Right lobe of liver (tissue), 6 donors: ENCODE results near the gene KCTD14. TPM values are rescaled to one million over a fixed set of nuclear protein-coding genes. Genes with fewer than 3 reads are reported as not detected.

ENCODE experiments used
- ATAC-seq, 4 donors: fragments of 200-7000 bp; cut with Tn5 transposase; one replicate each; pipeline ENCODE4 v1.9.1; 2020; ENCODE audit warnings: mild to moderate bottlenecking in 4 of 4, moderate library complexity in 4 of 4
- DNase-seq, 3 donors: peaks; one replicate each; pipeline ENCODE4 v3.0.0-alpha.2; 2020
- H3K27ac ChIP-seq, 3 donors: fragments of 200-600 bp; one replicate each; pipeline ENCODE4 v1.8.0; 2022
- H3K27me3 ChIP-seq, 2 donors: fragments of 200-600 bp; one replicate each; pipeline ENCODE4 v1.8.0; 2022
- H3K36me3 ChIP-seq, 4 donors: fragments of 200-600 bp; sonication (generic) in 1 of 4; one replicate each; pipeline versions ENCODE4 v1.5.1 to v1.8.0; 2017 to 2022; ENCODE audit warnings: control low read depth in 1 of 4
- H3K4me1 ChIP-seq, 4 donors: fragments of 200-600 bp; sonication (generic) in 1 of 4; one replicate each; pipeline versions ENCODE4 v1.5.1 to v1.8.0; 2017 to 2022; ENCODE audit warnings: control low read depth in 1 of 4
- H3K4me3 ChIP-seq, 3 donors: fragments of 200-600 bp; one replicate each; pipeline ENCODE4 v1.8.0; 2022
- H3K9me3 ChIP-seq, 4 donors: fragments of 200-600 bp; sonication (generic) in 1 of 4; one replicate each; pipeline versions ENCODE4 v1.5.1 to v1.8.0; 2017 to 2022; ENCODE audit warnings: control low read depth in 1 of 4
- POLR2A ChIP-seq: fragments of 450-650 bp; IDR thresholded peaks from one replicate; pipeline ENCODE4 v1.6.1; 2017; ENCODE audit warnings: antibody characterized with exemption, mild to moderate bottlenecking
- WGBS: methylation state at CpG from one replicate; pipeline ENCODE4 v1.1.6; 2018; ENCODE audit warnings: low coverage, low lambda C conversion rate; ENCODE audit not compliant: insufficient coverage; ENCODE audit errors: missing lambda C conversion rate; 5-methylcytosine and 5-hydroxymethylcytosine counted together
- intact Hi-C, 2 donors: fragments of 100-400 bp; cut with DNase I; formaldehyde crosslinking; loops; one replicate each; pipeline versions ENCODE4 v1.11.2 to v1.14.1; 2022
- total RNA-seq, 6 experiments: library from RNA; depleted of rRNA in 2 of 6; stranded (reverse); fragments of >200 nt in 2 of 6; fragmentation: NEBNext Ultra II Directional in 3 of 6; extraction: Animal tissue kit (Norgen Biotek cat#: 25700) in 3 of 6; gene quantifications; one replicate each; pipeline versions ENCODE4 v1.1.0 to v1.2.4, GENCODE V29; 2016 to 2023
- TF ChIP-seq, protein P1 (sequence below), 4 donors: fragments of 200-600 bp in 3 of 4; fragments of 450-650 bp in 1 of 4; IDR thresholded peaks; one replicate each; pipeline versions ENCODE4 v1.5.1 to v1.8.0; 2016 to 2022; ENCODE audit warnings: antibody characterized with exemption in 4 of 4, mild to moderate bottlenecking in 2 of 4
- donor health status: DM: no; HTN: yes; CAD: no.
- donor health status: DM: no; HTN: no; CAD: no.
- donor health status: DM: no; HTN: no; CAD: no.
- donor health status: DM: no; HTN: yes; CAD: no.
- donor health status: DM: no; HTN: yes; CAD: no.

Gene KCTD14
- total RNA-seq, 6 experiments from 2014 or later = 4.8 to 12.1 (median 6.3) TPM

DNA sequence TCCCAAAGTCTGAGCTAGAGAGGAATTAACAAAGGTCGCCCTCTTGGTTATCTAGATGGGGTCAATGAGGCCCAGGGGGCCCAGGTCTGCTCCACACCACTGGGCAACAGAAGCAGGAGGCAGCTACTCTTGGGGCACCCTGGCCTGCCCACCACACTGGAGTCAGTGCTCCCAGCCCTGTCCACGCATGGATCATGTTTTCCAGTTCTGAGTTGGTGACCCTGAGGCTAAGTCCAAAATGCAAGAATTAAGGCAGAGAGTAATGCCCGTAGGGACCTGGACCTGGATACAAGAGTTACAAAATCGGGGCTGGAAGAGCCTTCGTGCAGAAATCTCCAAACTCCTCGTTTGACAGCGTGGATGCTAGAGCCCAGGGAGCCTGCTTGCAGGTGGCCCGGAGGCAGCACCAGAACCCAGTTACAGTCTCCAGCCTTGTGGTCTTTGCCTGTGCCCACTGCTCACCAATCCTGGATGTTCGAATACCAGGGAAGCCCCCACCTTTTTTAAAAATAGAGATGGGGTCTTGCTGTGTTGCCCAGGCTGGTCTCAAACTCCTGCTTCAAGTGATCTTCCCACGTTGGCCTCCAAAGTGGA, 34.5 kb upstream of the KCTD14 start:
- TF ChIP-seq POLR2A = no peak
- TF ChIP-seq, protein P1, sequence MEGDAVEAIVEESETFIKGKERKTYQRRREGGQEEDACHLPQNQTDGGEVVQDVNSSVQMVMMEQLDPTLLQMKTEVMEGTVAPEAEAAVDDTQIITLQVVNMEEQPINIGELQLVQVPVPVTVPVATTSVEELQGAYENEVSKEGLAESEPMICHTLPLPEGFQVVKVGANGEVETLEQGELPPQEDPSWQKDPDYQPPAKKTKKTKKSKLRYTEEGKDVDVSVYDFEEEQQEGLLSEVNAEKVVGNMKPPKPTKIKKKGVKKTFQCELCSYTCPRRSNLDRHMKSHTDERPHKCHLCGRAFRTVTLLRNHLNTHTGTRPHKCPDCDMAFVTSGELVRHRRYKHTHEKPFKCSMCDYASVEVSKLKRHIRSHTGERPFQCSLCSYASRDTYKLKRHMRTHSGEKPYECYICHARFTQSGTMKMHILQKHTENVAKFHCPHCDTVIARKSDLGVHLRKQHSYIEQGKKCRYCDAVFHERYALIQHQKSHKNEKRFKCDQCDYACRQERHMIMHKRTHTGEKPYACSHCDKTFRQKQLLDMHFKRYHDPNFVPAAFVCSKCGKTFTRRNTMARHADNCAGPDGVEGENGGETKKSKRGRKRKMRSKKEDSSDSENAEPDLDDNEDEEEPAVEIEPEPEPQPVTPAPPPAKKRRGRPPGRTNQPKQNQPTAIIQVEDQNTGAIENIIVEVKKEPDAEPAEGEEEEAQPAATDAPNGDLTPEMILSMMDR (IDR thresholded peaks at IDR 0.05) = no peak
- intact Hi-C loops = no loop called here
- H3K4me1 ChIP-seq = peaks cover 0 to 62% (median 18%) of the 10 kb centered on the region in 4 donors
- DNase-seq (peak in 2 of 3 donors; percentile 61 to 77), ATAC-seq (peak; percentile 24 to 67 (median 50))
- 49% methylated on average over 5 of the region's 10 CpGs for WGBS
- no peaks in the 10 kb centered on the region for H3K9me3 ChIP-seq
- H3K27me3 ChIP-seq = no peaks in the 10 kb centered on the region
- no peak overlapping the region for H3K4me3 ChIP-seq
- peak overlapping the region in 2 of 3 donors; percentile 10 to 68 for H3K27ac ChIP-seq
- no peaks in the 10 kb centered on the region for H3K36me3 ChIP-seq

DNA sequence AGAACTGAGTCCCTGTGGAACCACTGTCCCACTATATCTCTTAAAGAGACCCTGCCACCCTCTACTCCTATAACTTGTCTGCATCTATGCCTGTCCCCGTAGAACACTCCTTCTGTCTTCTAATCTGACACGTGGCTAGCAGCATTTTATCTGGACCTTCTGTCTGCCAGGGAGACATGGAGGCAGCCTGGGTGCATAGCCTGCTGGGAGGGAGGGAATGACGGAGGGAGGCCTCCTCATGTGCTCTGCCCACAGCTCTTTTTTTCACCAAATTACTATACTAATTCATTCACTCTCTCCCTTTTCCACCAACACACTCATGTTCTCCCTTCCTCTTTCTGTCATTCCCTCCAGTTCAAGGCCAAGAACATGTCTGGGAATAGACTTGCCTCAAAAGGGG, 33.0 kb upstream of the KCTD14 start:
- no peaks in the 10 kb centered on the region for H3K9me3 ChIP-seq
- no peak for TF ChIP-seq POLR2A
- TF ChIP-seq, protein P1 (IDR thresholded peaks at IDR 0.05) = no peak
- H3K36me3 ChIP-seq = no peaks in the 10 kb centered on the region
- no peak overlapping the region for H3K4me3 ChIP-seq
- peak overlapping the region in 1 of 3 donors; percentile 47 for H3K27ac ChIP-seq
- 60% methylated on average over 3 of the region's 3 CpGs for whole genome bisulfite sequencing
- peaks cover 0 to 48% (median 12%) of the 10 kb centered on the region in 4 donors for H3K4me1 ChIP-seq
- DNase-seq = no peak
- intact Hi-C loops = no loop called here
- no peak for ATAC-seq
- H3K27me3 ChIP-seq = no peaks in the 10 kb centered on the region

DNA sequence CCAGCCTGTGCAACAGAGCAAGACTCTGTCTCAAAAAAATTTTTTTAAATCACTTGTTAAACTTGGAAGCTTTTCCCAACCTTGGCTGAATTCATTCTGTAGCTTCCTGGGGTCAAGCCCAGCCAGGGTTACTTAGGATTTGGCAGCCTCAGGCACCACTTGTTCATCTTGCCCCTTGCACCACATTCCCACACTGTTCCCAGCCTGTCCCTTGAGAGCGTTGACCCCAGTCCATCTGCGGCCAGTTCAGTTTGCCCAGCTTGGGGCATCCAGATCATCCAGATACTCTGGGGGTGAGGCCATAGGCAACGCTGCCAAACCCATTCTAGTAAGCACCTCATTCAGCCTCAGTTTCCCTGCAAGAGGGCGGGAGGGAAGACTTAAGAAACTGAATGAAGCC, 31.9 kb upstream of the KCTD14 start:
- peak; percentile 73 to 85 (median 83) for ATAC-seq
- peak; percentile 60 to 87 (median 86) for DNase-seq
- H3K27me3 ChIP-seq = no peaks in the 10 kb centered on the region
- peak overlapping the region in 1 of 3 donors; percentile 13 for H3K27ac ChIP-seq
- H3K36me3 ChIP-seq = no peaks in the 10 kb centered on the region
- no peaks in the 10 kb centered on the region for H3K9me3 ChIP-seq
- no peak for TF ChIP-seq POLR2A
- TF ChIP-seq, protein P1 (IDR thresholded peaks at IDR 0.05) = no peak
- WGBS = 9% methylated on average over 1 of the region's 4 CpGs
- intact Hi-C loops = no loop called here
- H3K4me3 ChIP-seq = no peak overlapping the region
- H3K4me1 ChIP-seq = peaks cover 0 to 36% (median 8%) of the 10 kb centered on the region in 4 donors

DNA sequence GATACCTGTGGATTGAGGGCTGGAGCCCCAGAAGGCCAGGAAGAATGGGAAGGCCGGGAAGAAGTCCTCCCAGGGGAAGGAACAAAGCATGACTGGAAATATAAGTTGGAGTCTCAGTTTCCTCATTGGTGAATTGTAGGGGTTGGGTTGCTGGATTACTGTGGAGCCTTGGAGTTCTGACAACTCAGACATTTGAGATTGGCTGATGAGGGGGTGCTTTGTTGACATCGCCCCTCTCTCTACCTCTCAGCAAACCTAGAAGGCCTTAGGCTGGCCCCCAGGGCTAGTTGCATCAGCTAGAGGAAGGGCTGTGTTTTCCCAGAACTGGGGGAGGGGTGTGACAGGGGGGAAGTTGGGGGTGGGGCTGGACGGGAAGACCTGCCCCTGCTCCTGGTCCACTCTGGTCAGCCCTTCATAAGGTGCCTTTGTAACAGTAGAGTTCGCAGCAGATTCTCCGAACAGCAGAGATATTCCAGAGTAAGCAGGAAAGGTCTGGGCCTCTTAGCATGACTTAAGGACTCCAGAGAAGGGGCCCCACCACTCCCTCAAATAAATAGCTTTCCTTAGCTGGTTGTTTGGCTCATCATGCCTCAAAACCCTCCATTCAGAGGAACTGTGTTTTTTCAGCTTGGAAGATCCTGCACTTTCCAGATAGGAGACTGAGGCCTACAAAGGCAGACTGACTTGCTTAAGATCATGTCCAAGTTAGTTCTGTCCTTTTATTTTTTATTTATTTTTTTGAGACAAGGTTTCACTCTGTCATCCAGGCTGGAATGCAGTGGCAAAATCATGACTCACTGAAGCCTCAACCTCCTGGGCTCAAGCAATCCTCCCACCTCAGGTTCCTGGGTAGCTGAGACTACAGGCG, 28.1 kb upstream of the KCTD14 start:
- WGBS = 56% methylated on average over 3 of the region's 6 CpGs
- intact Hi-C loops = no loop called here

More for the DNA sequence above, 28.1 kb upstream of the KCTD14 start:
- Histone ChIP-seq H3K4me3 (no peak overlapping the region), H3K27ac (no peak overlapping the region), H3K9me3 (no peaks in the 10 kb centered on the region), H3K36me3 (no peaks in the 10 kb centered on the region), H3K27me3 (no peaks in the 10 kb centered on the region), H3K4me1 (peaks cover 0 to 21% (median 7%) of the 10 kb centered on the region in 4 donors)
- DNase-seq (no peak), ATAC-seq (peak in 2 of 4 donors; percentile 7 to 36)
- TF ChIP-seq, protein P1 (IDR thresholded peaks at IDR 0.05) = no peak
- TF ChIP-seq POLR2A = no peak
